CD4-positive, alpha-beta T cell (primary cell): ENCODE data around the gene MED27. TPM values are rescaled to one million over a fixed set of nuclear protein-coding genes. Genes with fewer than 3 reads are reported as not detected.

Source experiments
- ATAC-seq: fragments of 200-7000 bp; cut with Tn5 transposase; one replicate; pipeline ENCODE4 v1.10.0; 2022; ENCODE audit warnings: mild to moderate bottlenecking; ENCODE audit not compliant: poor library complexity
- CTCF ChIA-PET: fragments of 350-600 bp; sonication (Branson Sonifier 250); formaldehyde crosslinking; loops from one replicate; lab custom pipeline; 2021; ENCODE audit warnings: antibody characterized with exemption, inconsistent platforms; lab: Charles Lee
- POLR2A ChIA-PET: fragments of 350-600 bp; sonication (Branson Sonifier 250); formaldehyde crosslinking; loops from one replicate; lab custom pipeline; 2021; ENCODE audit warnings: antibody characterized with exemption, inconsistent platforms; lab: Charles Lee
- DNase-seq, 14 experiments: peaks; one replicate each; pipeline ENCODE4 v3.0.0-alpha.2; 2013 to 2020; ENCODE audit warnings: mixed read lengths in 2 of 14
- H3K27ac ChIP-seq, 2 donors: one replicate each; pipeline versions ENCODE4 v1.5.1 to v1.7.0; 2013; ENCODE audit warnings: low read length in 2 of 2, low read depth in 1 of 2, mild to moderate bottlenecking in 1 of 2
- H3K27me3 ChIP-seq, 2 experiments: 1 replicate in 1 of 2; 2 replicates in 1 of 2; pipeline versions ENCODE4 v1.6.1 to v1.7.0; 2013; ENCODE audit warnings: low read length in 2 of 2, control low read depth in 1 of 2, mild to moderate bottlenecking in 1 of 2, moderate library complexity in 1 of 2; ENCODE audit not compliant: insufficient read depth in 2 of 2, control insufficient read depth in 1 of 2
- H3K36me3 ChIP-seq: one replicate; pipeline ENCODE4 v1.6.1; 2013; ENCODE audit warnings: low read length, control low read depth; ENCODE audit not compliant: insufficient read depth
- H3K4me1 ChIP-seq: one replicate; pipeline ENCODE4 v1.6.1; 2013; ENCODE audit warnings: low read length, control low read depth; ENCODE audit not compliant: insufficient read depth
- H3K4me3 ChIP-seq: one replicate; pipeline ENCODE4 v1.5.1; 2013; ENCODE audit warnings: mild to moderate bottlenecking, low read length, moderate library complexity
- H3K9me3 ChIP-seq, 2 experiments: 1 replicate in 1 of 2; 2 replicates in 1 of 2; pipeline versions ENCODE4 v1.6.1 to v1.7.0; 2013; ENCODE audit warnings: low read length in 2 of 2, mild to moderate bottlenecking in 2 of 2, control low read depth in 1 of 2, moderate library complexity in 1 of 2; ENCODE audit not compliant: control insufficient read depth in 1 of 2, insufficient read depth in 1 of 2
- H3K27ac Mint-ChIP-seq: one replicate; pipeline ENCODE4 v1.8.0; 2020; ENCODE audit warnings: mixed read lengths
- H3K27me3 Mint-ChIP-seq: one replicate; pipeline ENCODE4 v1.8.0; 2021; ENCODE audit warnings: mixed read lengths
- H3K36me3 Mint-ChIP-seq: one replicate; pipeline ENCODE4 v1.8.0; 2021; ENCODE audit warnings: low read depth, mixed read lengths
- H3K4me1 Mint-ChIP-seq: one replicate; pipeline ENCODE4 v1.8.0; 2021; ENCODE audit warnings: low read depth, mixed read lengths
- H3K4me3 Mint-ChIP-seq: one replicate; pipeline ENCODE4 v1.8.0; 2020; ENCODE audit warnings: mild to moderate bottlenecking, mixed read lengths
- H3K9me3 Mint-ChIP-seq: one replicate; pipeline ENCODE4 v1.8.0; 2020; ENCODE audit warnings: mixed read lengths
- intact Hi-C, 2 experiments: fragments of 100-400 bp; cut with DNase I in 1 of 2; cut with micrococcal nuclease in 1 of 2; formaldehyde crosslinking; loops; one replicate each; pipeline versions ENCODE4 v1.15.1 to v1.9.0; 2023 to 2025; cut with DNase I, micrococcal nuclease
- total RNA-seq, 174 experiments: library from RNA in 2 of 174; stranded (reverse) in 2 of 174; gene quantifications; one replicate each; pipeline ENCODE4 v1.2.3 and lab custom pipeline; 2021 to 2026
- TF ChIP-seq, protein P1 (sequence below): fragments of 200-600 bp; IDR thresholded peaks from one replicate; pipeline ENCODE4 v1.8.0; 2022; ENCODE audit warnings: antibody characterized with exemption, mild to moderate bottlenecking

MED27 gene
- total RNA-seq, 2 experiments from 2014 or later = 15.0 to 17.4 TPM

- ChIA-PET CTCF (no interaction called here), POLR2A (no interaction called here)
- H3K27me3 Mint-ChIP-seq = no peaks in the 10 kb centered on the region
- H3K4me3 ChIP-seq = no peak overlapping the region
- H3K4me1 ChIP-seq = no peaks in the 10 kb centered on the region
- H3K27ac ChIP-seq = no peak overlapping the region
- H3K9me3 Mint-ChIP-seq = no peaks in the 10 kb centered on the region
- no peaks in the 10 kb centered on the region for H3K27me3 ChIP-seq
- H3K36me3 Mint-ChIP-seq = peaks cover 54% of the 10 kb centered on the region
- intact Hi-C loops = no loop called here
- ATAC-seq = no peak
- no peaks in the 10 kb centered on the region for H3K4me1 Mint-ChIP-seq
- H3K27ac Mint-ChIP-seq = no peak overlapping the region
- no peak overlapping the region for H3K4me3 Mint-ChIP-seq
- TF ChIP-seq, protein P1, sequence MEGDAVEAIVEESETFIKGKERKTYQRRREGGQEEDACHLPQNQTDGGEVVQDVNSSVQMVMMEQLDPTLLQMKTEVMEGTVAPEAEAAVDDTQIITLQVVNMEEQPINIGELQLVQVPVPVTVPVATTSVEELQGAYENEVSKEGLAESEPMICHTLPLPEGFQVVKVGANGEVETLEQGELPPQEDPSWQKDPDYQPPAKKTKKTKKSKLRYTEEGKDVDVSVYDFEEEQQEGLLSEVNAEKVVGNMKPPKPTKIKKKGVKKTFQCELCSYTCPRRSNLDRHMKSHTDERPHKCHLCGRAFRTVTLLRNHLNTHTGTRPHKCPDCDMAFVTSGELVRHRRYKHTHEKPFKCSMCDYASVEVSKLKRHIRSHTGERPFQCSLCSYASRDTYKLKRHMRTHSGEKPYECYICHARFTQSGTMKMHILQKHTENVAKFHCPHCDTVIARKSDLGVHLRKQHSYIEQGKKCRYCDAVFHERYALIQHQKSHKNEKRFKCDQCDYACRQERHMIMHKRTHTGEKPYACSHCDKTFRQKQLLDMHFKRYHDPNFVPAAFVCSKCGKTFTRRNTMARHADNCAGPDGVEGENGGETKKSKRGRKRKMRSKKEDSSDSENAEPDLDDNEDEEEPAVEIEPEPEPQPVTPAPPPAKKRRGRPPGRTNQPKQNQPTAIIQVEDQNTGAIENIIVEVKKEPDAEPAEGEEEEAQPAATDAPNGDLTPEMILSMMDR = no peak
- DNase-seq = no peak
- peaks cover 32% of the 10 kb centered on the region for H3K36me3 ChIP-seq
- H3K9me3 ChIP-seq = no peaks in the 10 kb centered on the region
Observed at GRCh38 chr9:131937451-131937850, 142.2 kb downstream of the MED27 start.

- H3K27ac Mint-ChIP-seq = no peak overlapping the region
Observed at GRCh38 chr9:131936929-131937328, 142.7 kb downstream of the MED27 start.

DNA sequence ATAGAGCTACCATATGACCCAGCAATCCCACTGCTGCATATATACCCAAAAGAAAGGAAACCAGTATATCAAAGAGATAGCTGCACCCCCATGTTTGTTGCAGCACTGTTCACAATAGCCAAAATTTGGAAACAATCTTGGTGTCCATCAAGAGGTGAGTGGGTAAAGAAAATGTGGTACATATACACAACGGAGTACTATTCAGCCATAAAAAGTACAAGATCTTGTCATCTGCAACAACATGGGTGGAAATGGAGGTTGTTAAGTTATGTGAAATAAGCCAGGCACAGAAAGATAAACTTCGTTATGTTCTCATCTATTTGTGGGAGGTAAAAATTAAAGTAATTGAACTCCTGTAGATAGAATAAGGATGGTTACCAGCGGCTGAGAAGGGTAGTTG, 145.0 kb downstream of the MED27 start:
- TF ChIP-seq, protein P1 = no peak
- H3K4me1 ChIP-seq = no peaks in the 10 kb centered on the region
- no peaks in the 10 kb centered on the region for H3K9me3 Mint-ChIP-seq
- no peaks in the 10 kb centered on the region for H3K27me3 ChIP-seq
- no peak overlapping the region for H3K27ac Mint-ChIP-seq
- peaks cover 34% of the 10 kb centered on the region for H3K36me3 ChIP-seq
- H3K4me3 Mint-ChIP-seq = no peak overlapping the region
- intact Hi-C loops = no loop called here
- H3K36me3 Mint-ChIP-seq = peaks cover 59% of the 10 kb centered on the region
- no peaks in the 10 kb centered on the region for H3K4me1 Mint-ChIP-seq
- no peak overlapping the region for H3K27ac ChIP-seq
- no peaks in the 10 kb centered on the region for H3K9me3 ChIP-seq
- H3K27me3 Mint-ChIP-seq = no peaks in the 10 kb centered on the region
- POLR2A ChIA-PET = no interaction called here
- no peak overlapping the region for H3K4me3 ChIP-seq
- no peak for ATAC-seq
- DNase-seq = no peak
- CTCF ChIA-PET = no interaction called here

More at GRCh38 chr9:131936929-131937328, 142.7 kb downstream of the MED27 start:
- Histone ChIP-seq H3K4me3 (no peak overlapping the region), H3K27me3 (no peaks in the 10 kb centered on the region), H3K4me1 (no peaks in the 10 kb centered on the region), H3K9me3 (no peaks in the 10 kb centered on the region), H3K27ac (no peak overlapping the region), H3K36me3 (peaks cover 29% of the 10 kb centered on the region)
- DNase-seq (no peak), ATAC-seq (no peak)
- no peaks in the 10 kb centered on the region for H3K9me3 Mint-ChIP-seq
- CTCF ChIA-PET = no interaction called here
- H3K27me3 Mint-ChIP-seq = no peaks in the 10 kb centered on the region
- no peak overlapping the region for H3K4me3 Mint-ChIP-seq
- peaks cover 54% of the 10 kb centered on the region for H3K36me3 Mint-ChIP-seq
- no peaks in the 10 kb centered on the region for H3K4me1 Mint-ChIP-seq
- intact Hi-C loops = no loop called here
- POLR2A ChIA-PET = no interaction called here
- TF ChIP-seq, protein P1 = no peak
